Fibroblast of peridontal ligament (primary cell): ENCODE results near the gene RGR.

Source experiments
- DNase-seq: peaks from one replicate; pipeline ENCODE4 v3.0.0-alpha.2; 2010; ENCODE audit errors: extremely low read depth

The RGR gene, protein sequence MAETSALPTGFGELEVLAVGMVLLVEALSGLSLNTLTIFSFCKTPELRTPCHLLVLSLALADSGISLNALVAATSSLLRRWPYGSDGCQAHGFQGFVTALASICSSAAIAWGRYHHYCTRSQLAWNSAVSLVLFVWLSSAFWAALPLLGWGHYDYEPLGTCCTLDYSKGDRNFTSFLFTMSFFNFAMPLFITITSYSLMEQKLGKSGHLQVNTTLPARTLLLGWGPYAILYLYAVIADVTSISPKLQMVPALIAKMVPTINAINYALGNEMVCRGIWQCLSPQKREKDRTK

DNA sequence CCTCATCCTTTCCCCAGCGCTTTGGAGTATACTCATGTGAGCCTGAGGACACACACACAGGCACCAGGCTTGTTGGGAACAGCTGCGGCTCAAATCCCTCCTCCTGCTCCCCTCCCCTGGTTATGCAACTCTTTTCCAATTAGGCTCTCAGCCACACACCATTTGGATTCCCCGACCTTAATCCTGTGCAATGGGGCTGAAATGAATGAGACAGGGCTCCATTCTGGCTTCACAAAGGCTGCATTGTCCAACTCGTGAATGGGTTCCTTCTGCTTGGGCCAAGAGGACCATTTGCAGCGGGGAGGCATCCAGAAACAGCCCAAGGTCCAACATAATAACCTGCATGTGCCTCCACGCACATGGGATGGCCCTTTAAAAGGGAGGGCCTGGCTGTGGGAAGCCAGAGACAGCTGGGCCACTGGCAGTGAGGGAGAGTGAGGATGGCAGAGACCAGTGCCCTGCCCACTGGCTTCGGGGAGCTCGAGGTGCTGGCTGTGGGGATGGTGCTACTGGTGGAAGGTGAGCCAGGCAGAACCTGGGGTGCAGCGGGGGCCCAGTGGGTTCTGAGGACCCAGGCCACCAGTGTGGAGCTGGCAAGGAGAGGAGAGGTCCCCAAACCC is at the start of gene RGR:
RGR (plus strand) TSS at position 403 of the 620 bp plus-strand sequence; CDS start at position 441, 38 bp downstream.
- no peak for DNase-seq

- DNase-seq, result no peak
Observed at GRCh38 chr10:84196083-84196482, 48.8 kb upstream of the RGR start.

DNA sequence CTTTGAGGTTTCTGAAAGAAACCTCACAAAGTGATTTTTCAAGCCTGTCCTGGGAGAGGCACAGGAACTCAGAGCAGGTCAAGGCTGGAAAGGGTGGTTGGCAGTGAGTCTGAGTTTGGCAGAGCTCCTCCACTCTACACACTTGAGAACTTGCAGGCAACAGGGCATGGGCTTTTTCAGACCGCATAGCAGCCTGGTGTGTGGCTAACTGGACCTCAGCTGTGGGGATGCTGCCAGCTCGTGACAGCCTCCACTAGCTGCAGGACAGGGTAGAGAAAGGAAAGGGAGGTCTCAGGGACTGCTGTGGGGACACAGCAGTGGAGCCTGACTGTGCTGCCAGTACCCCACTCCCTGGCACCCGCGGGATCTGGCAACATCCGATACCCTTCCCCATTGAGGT is 47.9 kb upstream of the RGR start:
- no peak for DNase-seq

- DNase-seq, result no peak
Observed at GRCh38 chr10:84197643-84198042, 47.2 kb upstream of the RGR start.

- no peak for DNase-seq
Observed at GRCh38 chr10:84198206-84198915, 46.5 kb upstream of the RGR start.

DNA sequence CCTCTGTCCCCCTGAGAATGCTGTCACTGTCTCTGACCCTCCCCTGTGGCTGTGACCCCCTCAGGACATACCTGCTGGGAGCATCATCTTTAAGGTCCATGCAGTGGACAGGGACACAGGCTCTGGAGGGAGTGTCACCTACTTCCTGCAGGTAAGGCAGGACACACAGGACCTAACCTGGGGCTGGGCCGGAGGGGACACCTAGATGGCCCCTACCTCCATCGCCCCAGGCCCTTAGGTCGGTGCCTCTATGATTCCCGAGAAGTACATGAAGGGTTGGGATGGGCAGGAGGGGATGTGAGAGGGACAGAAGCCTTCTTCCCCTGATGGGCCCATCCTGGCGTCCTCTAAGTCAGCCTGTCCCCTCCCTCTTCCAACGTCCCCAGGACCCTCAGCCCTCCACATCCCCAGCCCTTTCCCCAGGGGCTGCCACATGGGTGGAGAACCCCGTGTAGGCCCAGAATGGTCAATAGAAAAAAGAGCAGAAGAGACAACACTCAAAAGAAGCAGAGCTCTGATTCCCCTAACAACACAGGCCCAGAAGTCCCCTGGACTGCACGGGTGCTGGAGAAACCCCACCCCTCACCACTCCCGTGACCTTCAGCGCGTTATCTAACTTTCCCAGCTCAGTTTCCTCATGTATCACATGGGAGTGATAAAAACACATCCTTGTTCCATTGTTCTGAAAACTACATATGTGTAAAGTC is 44.2 kb upstream of the RGR start:
- DNase-seq, result no peak

DNA sequence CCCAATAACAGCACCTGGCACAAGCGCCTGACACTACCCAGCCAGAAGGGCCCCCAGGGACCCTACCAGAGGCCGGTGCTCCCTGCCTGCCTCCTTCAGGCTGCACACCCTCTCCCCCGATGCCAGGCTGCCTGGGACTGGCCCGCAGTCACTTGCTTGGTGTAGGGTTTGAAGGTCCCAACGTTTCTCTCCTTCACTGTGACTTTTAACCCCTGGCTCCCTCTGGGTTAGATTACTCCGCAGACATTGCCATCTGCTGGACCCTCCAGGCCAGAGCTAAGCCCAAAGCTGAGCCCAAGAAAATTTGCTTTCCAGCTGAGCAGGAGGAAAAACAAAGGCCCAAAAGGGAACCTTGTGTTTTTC is 43.6 kb upstream of the RGR start:
- no peak for DNase-seq

- DNase-seq, result no peak
Observed at GRCh38 chr10:84201682-84202081, 43.2 kb upstream of the RGR start.

DNA sequence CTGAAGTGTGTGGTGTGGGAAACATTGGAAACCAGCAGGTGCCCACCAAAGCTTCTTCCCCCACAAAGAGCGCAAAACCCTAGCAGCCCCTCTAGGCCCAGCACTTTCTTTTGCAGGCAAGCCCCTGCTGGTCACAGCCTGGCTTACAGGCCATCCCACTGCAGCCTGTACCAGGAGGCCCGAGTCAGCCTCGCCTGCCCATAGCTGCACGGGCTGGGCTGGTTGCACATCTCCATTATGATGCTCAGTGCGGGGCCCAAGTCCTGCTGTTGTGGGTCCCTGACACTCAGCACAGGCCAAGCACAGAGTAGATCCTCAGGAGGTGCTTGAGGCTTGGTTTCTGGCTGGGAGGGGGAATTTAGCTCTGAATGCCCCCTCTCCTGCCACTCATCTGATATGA is 42.5 kb upstream of the RGR start:
- DNase-seq, result no peak

DNA sequence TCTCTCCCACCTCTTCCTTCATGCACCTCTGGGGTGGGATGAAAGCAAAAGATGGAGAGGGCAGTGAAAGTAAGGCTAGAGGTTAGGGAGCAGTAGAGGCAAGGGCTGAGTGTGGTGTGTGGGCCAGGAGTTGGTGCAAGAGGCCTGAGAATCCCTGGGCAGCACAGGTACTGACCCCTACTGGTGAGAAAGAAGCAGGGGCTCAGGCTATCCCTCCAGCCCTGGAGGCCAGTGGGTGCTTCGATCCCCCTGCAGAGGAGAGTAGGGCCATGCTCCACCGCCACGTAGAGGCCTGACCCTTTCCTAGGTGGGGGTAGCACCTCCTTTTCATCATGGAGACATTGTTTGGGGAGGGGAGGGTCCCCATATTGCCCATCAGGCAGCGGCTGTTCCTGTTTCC is 40.7 kb upstream of the RGR start:
- DNase-seq, result no peak

DNA sequence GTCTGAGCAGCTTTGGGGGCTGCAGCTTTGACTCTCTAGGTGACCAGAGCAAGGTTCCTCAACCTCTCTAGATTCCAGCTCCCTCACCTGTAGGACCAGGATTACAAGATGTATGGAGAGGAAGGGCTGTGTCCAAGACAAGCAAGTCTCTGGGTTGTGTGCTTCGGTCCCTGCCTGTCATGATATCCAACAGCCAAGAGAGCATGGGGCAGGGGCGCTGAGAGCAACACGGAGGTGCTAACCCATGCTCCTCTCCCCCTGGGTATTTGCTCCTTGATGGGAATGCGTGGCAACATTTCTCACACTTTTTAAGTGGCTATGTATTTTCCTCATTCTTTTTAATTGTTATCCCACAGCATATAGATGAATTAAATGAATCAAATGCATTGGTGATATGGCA is 40.2 kb upstream of the RGR start:
- no peak for DNase-seq

DNA sequence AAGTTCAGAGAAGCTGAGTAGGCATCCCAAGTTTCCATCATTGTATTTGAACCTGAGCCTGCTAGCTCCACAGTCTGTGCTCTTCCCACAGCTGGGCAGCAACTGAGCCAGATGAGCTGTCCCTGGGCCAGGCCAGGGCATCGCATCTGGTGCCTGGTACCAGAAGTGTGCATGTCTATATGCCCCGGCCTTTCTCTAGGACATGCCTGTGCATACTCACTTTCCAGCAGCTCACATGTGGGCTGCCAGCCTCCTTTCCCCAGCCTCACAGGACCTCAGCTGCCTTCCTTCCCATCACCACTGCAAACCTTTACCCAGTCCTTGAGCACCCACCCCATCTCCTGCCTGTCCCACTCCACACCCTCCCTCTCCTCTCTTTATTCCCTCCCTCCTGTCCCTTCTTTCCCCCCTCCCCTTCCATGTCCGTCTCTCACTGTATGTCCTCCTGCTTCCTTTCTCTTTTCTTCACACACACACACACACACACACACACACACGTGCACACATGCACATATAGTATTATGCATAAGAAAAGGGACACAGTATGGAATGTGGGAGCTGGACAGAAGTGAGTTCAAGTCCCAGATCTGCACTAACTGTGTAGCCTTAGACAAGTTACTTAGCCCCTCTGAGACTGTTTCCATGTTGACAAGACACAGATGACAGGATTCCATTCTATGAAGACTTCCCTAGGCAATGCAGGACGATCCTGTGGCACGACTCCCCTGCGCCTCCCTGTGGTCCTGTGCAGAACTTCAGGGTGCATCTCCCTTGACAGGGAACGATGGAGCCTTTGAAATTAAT is 39.6 kb upstream of the RGR start:
- DNase-seq, result peak; percentile 17

- DNase-seq, result no peak
Observed at GRCh38 chr10:84205853-84206525, 38.9 kb upstream of the RGR start.

- no peak for DNase-seq
Observed at GRCh38 chr10:84208023-84208422, 36.8 kb upstream of the RGR start.

- DNase-seq, result no peak
Observed at GRCh38 chr10:84211566-84211965, 33.3 kb upstream of the RGR start.

- no peak for DNase-seq
Observed at GRCh38 chr10:84212014-84212413, 32.8 kb upstream of the RGR start.

DNA sequence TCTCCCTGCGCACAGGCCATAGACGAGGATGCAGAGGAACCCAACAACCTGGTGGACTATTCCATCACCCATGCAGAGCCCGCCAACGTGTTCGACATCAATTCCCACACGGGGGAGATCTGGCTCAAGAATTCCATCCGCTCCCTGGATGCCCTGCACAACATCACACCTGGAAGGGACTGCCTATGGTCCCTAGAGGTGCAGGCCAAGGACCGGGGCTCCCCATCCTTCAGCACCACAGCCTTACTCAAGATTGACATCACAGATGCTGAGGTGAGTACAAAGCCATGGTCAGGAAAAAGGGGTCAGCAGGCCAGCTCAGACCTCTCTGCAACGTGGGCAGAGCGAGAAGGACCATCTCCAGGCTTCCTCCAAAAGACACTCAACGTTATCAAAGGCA is 31.8 kb upstream of the RGR start:
- no peak for DNase-seq

GRCh38 chr10:84214046-84214572 is 30.7 kb upstream of the RGR start:
- DNase-seq, result no peak

DNA sequence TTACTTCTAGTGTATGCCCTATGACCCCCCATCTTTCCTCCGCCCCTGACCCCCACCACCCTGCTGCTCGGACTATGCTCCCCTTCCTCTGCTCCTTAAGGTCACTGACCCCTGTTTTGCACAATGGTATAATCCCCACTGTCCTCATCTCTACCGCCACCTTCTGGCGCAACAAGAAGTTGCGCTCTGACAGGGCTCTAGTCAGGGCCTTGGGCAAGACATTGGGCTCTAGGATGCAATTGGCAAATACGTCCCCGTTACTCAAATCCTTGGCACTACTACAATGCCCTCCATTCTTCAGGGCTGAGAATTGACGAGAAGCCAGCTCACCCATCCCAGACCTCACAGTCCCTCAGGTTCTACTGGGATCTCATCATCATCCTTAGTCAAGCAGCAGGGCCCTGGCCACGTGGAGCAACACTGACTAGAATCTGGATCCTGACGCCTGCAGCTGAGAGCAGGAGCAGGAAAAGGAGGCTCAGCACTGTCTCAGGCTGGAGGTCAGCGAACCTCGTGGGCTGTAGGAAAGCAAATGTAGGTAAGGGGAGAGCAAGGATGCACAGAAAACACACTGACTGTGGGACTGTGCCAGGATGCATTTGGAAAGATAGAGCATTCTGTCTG is 30.1 kb upstream of the RGR start:
- DNase-seq, result no peak

DNA sequence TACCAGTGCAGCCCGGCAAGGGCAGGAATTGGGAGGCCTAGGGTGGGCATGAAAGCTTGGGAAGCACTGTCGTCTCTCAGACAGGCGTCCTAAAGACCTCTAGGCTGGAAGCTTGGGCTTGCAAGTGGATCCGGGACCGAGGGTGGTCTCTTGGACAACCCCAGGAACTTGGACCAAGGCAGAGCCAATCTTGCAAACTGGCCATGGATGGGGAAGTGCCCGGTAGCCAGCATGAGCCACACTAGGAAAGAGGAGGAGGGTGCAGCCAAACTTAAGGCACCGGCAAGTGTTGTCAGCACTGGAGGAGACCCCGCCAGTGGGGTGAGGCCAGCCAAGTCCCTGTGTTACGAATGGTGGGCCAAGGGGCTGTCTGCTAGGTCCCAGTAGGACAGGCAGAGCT is 28.0 kb upstream of the RGR start:
- no peak for DNase-seq
